Fibroblast of mammary gland (primary cell): ENCODE measurements around the gene BEND6.

ENCODE experiments used
- DNase-seq: peaks from one replicate; pipeline ENCODE4 v3.0.0-alpha.2; 2010; ENCODE audit warnings: low read depth
- H3K4me3 ChIP-seq: 2 replicates; pipeline ENCODE4 v1.5.1; 2011; ENCODE audit warnings: low read depth, mild to moderate bottlenecking, low read length, moderate library complexity; ENCODE audit not compliant: control insufficient read depth
- TF ChIP-seq, protein P1 (sequence below): conservative IDR thresholded peaks from 2 replicates; pipeline ENCODE4 v1.5.1; 2011; ENCODE audit warnings: low read depth, low read length, inconsistent platforms; ENCODE audit not compliant: control insufficient read depth, insufficient read depth

Gene BEND6

DNA sequence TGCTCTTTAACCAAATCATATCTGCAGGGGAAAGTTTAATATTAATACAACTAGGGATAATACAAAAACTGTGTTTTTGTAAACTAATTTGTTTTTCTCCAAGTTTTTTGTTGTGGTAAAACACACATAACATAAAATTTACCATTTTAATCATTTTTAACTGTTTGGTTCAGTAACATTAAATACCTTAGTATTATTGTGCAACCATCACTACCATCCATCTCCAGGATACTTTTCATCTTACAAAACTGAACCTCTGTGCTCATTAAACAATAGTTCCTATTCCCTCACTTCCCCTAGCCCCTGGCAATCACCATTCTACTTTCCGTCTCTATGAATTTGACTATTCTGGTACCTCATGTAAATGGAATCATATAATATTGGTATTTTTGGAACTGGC, 15.9 kb downstream of the BEND6 start:
- TF ChIP-seq, protein P1, sequence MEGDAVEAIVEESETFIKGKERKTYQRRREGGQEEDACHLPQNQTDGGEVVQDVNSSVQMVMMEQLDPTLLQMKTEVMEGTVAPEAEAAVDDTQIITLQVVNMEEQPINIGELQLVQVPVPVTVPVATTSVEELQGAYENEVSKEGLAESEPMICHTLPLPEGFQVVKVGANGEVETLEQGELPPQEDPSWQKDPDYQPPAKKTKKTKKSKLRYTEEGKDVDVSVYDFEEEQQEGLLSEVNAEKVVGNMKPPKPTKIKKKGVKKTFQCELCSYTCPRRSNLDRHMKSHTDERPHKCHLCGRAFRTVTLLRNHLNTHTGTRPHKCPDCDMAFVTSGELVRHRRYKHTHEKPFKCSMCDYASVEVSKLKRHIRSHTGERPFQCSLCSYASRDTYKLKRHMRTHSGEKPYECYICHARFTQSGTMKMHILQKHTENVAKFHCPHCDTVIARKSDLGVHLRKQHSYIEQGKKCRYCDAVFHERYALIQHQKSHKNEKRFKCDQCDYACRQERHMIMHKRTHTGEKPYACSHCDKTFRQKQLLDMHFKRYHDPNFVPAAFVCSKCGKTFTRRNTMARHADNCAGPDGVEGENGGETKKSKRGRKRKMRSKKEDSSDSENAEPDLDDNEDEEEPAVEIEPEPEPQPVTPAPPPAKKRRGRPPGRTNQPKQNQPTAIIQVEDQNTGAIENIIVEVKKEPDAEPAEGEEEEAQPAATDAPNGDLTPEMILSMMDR: no peak
- no peak overlapping the region for H3K4me3 ChIP-seq
- no peak for DNase-seq

- TF ChIP-seq, protein P1: no peak
- DNase-seq: no peak
- H3K4me3 ChIP-seq: no peak overlapping the region
Measured at GRCh38 chr6:56977192-56977591, 22.3 kb downstream of the BEND6 start.

DNA sequence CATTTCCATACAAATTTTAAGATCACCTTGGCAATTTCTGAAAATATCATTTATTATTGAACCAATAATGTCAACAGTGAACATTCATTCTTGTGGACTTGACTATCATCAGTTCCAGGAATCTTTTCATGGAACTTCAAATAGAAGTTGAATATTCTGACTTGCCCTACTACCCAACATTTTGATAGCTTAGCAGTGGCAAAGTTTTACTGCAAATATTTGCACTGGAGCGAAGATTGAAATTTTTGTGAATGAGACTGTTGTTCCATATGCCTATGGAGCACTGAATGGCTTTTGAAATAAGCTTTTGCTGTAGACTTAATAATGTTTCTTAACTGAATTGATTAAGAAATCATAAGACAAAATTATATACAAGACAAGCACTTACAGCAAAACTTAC, 23.6 kb downstream of the BEND6 start:
- H3K4me3 ChIP-seq: no peak overlapping the region
- TF ChIP-seq, protein P1: no peak
- no peak for DNase-seq

DNA sequence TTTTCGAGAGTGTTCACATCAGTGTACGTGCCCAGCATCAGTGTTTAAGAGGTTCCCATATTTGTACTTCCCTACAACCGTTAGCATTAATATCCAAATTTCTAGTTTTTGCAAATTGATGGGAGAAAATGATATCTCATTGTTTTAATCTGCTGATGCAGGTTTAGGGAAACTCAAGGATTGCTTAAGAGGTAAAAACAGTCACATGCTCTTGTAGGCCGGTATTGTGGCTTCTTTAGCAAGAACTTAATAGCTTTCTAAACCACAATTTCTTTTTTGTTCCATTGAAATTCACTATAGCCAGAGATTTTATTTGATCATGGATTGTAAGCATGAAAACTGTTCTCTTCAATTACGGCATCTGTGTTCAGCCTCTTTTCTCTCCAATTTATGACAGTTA, 29.5 kb downstream of the BEND6 start:
- TF ChIP-seq, protein P1: no peak
- H3K4me3 ChIP-seq: no peak overlapping the region
- DNase-seq: peak; percentile 50

DNA sequence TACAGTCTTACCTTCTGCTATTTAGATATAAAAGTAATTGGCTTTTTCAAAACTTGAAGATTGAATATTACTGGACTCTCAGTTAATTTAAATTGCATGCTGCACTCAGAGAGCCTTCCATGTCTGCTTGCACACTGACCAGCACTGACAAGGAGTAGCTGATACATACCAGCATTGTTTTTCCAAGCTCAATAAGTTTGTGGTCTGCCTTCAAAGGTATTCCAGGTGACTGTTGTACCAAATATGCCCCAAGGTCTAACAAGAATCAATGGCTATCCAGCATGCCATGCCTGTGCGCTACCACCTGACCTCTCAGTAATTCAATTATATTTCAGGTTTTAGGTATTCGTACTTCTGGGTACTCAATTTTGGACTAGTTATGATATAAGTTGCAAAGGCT, 30.0 kb downstream of the BEND6 start:
- TF ChIP-seq, protein P1: no peak
- DNase-seq: no peak
- no peak overlapping the region for H3K4me3 ChIP-seq

DNA sequence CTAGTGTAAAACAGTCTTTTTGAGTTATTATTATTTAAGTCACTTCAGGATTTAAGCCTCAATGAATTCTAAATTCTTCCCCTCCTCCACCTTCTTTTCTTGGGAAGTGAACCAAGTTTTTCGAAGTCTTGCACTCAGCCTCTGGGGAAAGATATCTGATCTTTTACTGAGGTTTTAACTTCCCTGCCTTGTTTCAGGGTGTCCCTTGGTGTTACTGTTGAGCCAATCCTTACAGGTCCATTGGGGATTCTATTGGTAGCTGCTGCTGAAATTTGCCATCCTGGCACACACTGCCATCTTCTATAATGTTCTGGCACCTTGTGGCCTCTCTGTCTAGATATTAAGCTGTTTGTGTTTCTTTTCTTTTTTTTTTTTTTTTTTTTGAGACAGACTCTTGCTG, 31.7 kb downstream of the BEND6 start:
- no peak for DNase-seq
- no peak overlapping the region for H3K4me3 ChIP-seq
- TF ChIP-seq, protein P1: no peak

- TF ChIP-seq, protein P1: no peak
- no peak overlapping the region for H3K4me3 ChIP-seq
- DNase-seq: no peak
Measured at GRCh38 chr6:56988145-56988544, 33.2 kb downstream of the BEND6 start.
